Activated naive CD8-positive, alpha-beta T cell treated with anti-CD3 and anti-CD28 coated beads for 36 hours (primary cell): ENCODE results near the gene TMUB2. TPM values are rescaled to one million over a fixed set of nuclear protein-coding genes. Genes with fewer than 3 reads are reported as not detected.

Experiments used
- DNase-seq: peaks from one replicate; pipeline ENCODE4 v3.0.0; 2021
- H3K27ac Mint-ChIP-seq: one replicate; pipeline ENCODE4 v1.8.0; 2022; ENCODE audit warnings: mild to moderate bottlenecking, moderate library complexity, mixed read lengths
- H3K27me3 Mint-ChIP-seq: one replicate; pipeline ENCODE4 v1.8.0; 2022; ENCODE audit warnings: mild to moderate bottlenecking, mixed read lengths
- H3K36me3 Mint-ChIP-seq: one replicate; pipeline ENCODE4 v1.8.0; 2021; ENCODE audit warnings: mild to moderate bottlenecking, mixed read lengths
- H3K4me1 Mint-ChIP-seq: one replicate; pipeline ENCODE4 v1.8.0; 2021; ENCODE audit warnings: mixed read lengths
- H3K4me3 Mint-ChIP-seq: one replicate; pipeline ENCODE4 v1.8.0; 2022; ENCODE audit warnings: mild to moderate bottlenecking, moderate library complexity, mixed read lengths
- H3K9me3 Mint-ChIP-seq: one replicate; pipeline ENCODE4 v1.8.0; 2022; ENCODE audit warnings: mixed read lengths
- total RNA-seq, 2 experiments: library from RNA; stranded (reverse); gene quantifications; one replicate each; pipeline ENCODE4 v1.2.3, GENCODE V29; 2021

TMUB2 gene
- total RNA-seq, 2 experiments from 2014 or later, result 17.1 to 18.2 TPM

- H3K9me3 Mint-ChIP-seq, result no peaks in the 10 kb centered on the region
- H3K4me1 Mint-ChIP-seq, result peaks cover 12% of the 10 kb centered on the region
- H3K36me3 Mint-ChIP-seq, result no peaks in the 10 kb centered on the region
- H3K27me3 Mint-ChIP-seq, result no peaks in the 10 kb centered on the region
- H3K4me3 Mint-ChIP-seq, result no peak overlapping the region
- H3K27ac Mint-ChIP-seq, result no peak overlapping the region
- DNase-seq, result no peak
Observed at GRCh38 chr17:44170135-44170498, 16.7 kb upstream of the TMUB2 start.

DNA sequence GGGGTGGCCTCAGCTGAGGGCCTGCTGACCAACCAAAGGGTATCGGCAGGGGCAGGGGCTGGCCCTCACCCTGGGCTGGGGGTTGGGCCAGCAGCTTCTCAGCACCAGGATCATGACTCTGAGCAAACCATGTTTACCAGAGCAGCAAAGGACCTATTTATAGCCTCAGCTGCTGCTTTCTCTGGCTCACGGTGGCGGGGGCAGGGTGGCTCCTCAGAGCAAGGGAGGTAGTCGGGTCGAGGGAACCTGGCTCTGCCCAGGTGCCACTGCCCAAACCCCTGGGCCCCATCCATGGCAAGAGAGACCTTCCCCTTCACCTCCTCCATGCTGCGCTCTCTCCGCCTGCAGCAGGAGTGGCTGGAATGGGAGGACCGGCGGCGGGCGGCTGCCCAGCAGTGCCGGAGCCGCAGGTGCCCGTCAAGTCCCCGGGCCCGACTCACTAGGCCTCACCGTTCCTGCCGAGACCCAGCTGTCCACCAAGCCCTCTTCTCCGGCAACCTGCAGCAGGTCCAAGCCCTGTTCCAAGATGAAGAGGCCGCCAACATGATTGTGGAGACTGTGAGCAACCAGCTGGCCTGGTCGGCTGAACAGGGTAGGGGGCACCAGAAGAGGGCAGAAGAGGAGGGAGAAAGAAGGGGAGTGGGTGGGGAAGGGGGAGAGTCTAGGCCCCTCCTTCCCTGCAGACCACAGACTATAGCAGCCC, 16.1 kb upstream of the TMUB2 start, which contains the start of gene ASB16:
ASB16 (plus strand) TSS at position 206 of the 703 bp plus-strand sequence; CDS start at position 292, 86 bp downstream.
- H3K9me3 Mint-ChIP-seq, result no peaks in the 10 kb centered on the region
- no peak within 1 kb of the TSS for H3K4me3 Mint-ChIP-seq
- H3K27ac Mint-ChIP-seq, result no peak within 1 kb of the TSS
- no peaks in the 10 kb centered on the region for H3K27me3 Mint-ChIP-seq
- peaks cover 12% of the 10 kb centered on the region for H3K4me1 Mint-ChIP-seq
- DNase-seq, result no peak
- H3K36me3 Mint-ChIP-seq, result no peaks in the 10 kb centered on the region

DNA sequence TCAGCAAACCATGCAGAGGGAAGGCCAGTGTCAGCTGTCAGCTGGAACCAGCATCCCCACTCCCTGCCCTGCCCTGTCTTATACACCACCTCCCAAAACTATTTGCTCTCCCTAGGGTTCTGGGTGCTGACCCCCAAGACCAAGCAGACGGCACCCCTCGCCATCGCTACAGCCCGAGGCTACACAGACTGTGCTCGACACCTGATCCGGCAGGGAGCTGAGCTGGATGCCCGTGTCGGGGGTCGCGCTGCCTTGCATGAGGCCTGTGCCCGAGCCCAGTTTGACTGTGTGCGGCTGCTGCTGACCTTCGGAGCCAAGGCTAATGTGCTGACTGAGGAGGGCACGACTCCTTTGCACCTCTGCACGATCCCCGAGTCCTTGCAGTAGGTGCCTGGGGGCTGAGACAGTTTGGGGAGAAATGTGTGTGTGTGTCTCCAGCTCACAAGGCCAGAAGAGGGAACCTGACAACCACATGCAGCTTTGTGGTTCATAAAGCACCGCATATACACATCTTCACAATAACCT, 14.8 kb upstream of the TMUB2 start:
- H3K4me1 Mint-ChIP-seq, result peaks cover 12% of the 10 kb centered on the region
- no peaks in the 10 kb centered on the region for H3K9me3 Mint-ChIP-seq
- no peak overlapping the region for H3K4me3 Mint-ChIP-seq
- peak overlapping the region; percentile 22 for H3K27ac Mint-ChIP-seq
- no peaks in the 10 kb centered on the region for H3K36me3 Mint-ChIP-seq
- H3K27me3 Mint-ChIP-seq, result no peaks in the 10 kb centered on the region
- no peak for DNase-seq

GRCh38 chr17:44174427-44174826, 12.3 kb upstream of the TMUB2 start:
- Mint-ChIP-seq H3K27ac (no peak overlapping the region), H3K4me3 (no peak overlapping the region), H3K9me3 (no peaks in the 10 kb centered on the region), H3K4me1 (no peaks in the 10 kb centered on the region), H3K36me3 (peaks cover 9% of the 10 kb centered on the region), H3K27me3 (no peaks in the 10 kb centered on the region)
- no peak for DNase-seq

- no peak for DNase-seq
- no peak overlapping the region for H3K27ac Mint-ChIP-seq
- H3K36me3 Mint-ChIP-seq, result peaks cover 10% of the 10 kb centered on the region
- H3K27me3 Mint-ChIP-seq, result no peaks in the 10 kb centered on the region
- no peaks in the 10 kb centered on the region for H3K9me3 Mint-ChIP-seq
- H3K4me3 Mint-ChIP-seq, result no peak overlapping the region
- H3K4me1 Mint-ChIP-seq, result no peaks in the 10 kb centered on the region
Observed at GRCh38 chr17:44176257-44176656, 10.5 kb upstream of the TMUB2 start.

GRCh38 chr17:44176671-44177501, 9.9 kb upstream of the TMUB2 start:
- Mint-ChIP-seq H3K27me3 (no peaks in the 10 kb centered on the region), H3K27ac (no peak overlapping the region), H3K36me3 (peaks cover 12% of the 10 kb centered on the region)

DNA sequence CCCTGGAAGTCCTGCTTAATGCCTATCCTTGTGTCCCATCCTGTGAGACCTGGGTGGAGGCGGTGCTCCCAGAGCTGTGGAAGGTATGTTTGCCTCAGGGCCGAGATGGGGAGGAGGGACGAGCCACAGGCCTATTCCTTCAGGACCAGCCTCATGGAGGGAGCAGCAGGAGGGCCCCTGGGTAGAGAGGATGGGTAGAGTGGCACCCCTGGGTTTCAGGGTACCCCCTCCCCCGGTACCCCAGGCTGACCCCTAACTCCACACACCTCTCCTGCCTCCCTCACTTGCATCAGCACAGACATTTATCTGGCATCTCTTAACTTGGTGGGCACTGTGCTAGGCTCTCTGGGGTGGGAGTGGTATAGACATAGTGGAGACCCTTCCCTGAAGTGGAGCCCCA, 9.1 kb upstream of the TMUB2 start:
- H3K4me1 Mint-ChIP-seq, result peaks cover 5% of the 10 kb centered on the region
- no peak overlapping the region for H3K4me3 Mint-ChIP-seq
- peaks cover 14% of the 10 kb centered on the region for H3K36me3 Mint-ChIP-seq
- H3K27ac Mint-ChIP-seq, result no peak overlapping the region
- H3K27me3 Mint-ChIP-seq, result no peaks in the 10 kb centered on the region
- no peaks in the 10 kb centered on the region for H3K9me3 Mint-ChIP-seq
- DNase-seq, result no peak

More at GRCh38 chr17:44176671-44177501, 9.9 kb upstream of the TMUB2 start:
- H3K4me1 Mint-ChIP-seq, result peaks cover 3% of the 10 kb centered on the region
- H3K4me3 Mint-ChIP-seq, result no peak overlapping the region
- H3K9me3 Mint-ChIP-seq, result no peaks in the 10 kb centered on the region
- no peak for DNase-seq

- no peak for DNase-seq
- Mint-ChIP-seq H3K9me3 (no peaks in the 10 kb centered on the region), H3K4me3 (no peak overlapping the region), H3K36me3 (peaks cover 14% of the 10 kb centered on the region), H3K27ac (no peak overlapping the region), H3K27me3 (no peaks in the 10 kb centered on the region), H3K4me1 (peaks cover 7% of the 10 kb centered on the region)
Observed at GRCh38 chr17:44178133-44178532, 8.6 kb upstream of the TMUB2 start.

GRCh38 chr17:44183024-44183423, 3.7 kb upstream of the TMUB2 start:
- peaks cover 22% of the 10 kb centered on the region for H3K36me3 Mint-ChIP-seq
- peaks cover 28% of the 10 kb centered on the region for H3K4me1 Mint-ChIP-seq

GRCh38 chr17:44184212-44184810, 2.5 kb upstream of the TMUB2 start:
- peaks cover 16% of the 10 kb centered on the region for H3K36me3 Mint-ChIP-seq
- H3K4me1 Mint-ChIP-seq, result peaks cover 37% of the 10 kb centered on the region
- DNase-seq, result no peak
- peak overlapping the region; percentile 18 for H3K4me3 Mint-ChIP-seq
- no peaks in the 10 kb centered on the region for H3K9me3 Mint-ChIP-seq
- H3K27me3 Mint-ChIP-seq, result no peaks in the 10 kb centered on the region
- H3K27ac Mint-ChIP-seq, result peak overlapping the region; percentile 42

More at GRCh38 chr17:44183024-44183423, 3.7 kb upstream of the TMUB2 start:
- no peaks in the 10 kb centered on the region for H3K9me3 Mint-ChIP-seq
- DNase-seq, result no peak
- no peaks in the 10 kb centered on the region for H3K27me3 Mint-ChIP-seq
- no peak overlapping the region for H3K27ac Mint-ChIP-seq
- no peak overlapping the region for H3K4me3 Mint-ChIP-seq

GRCh38 chr17:44187131-44187899, 543 bp downstream of the TMUB2 start:
- Mint-ChIP-seq H3K36me3 (peaks cover 18% of the 10 kb centered on the region), H3K4me3 (peak overlapping the region; percentile 100), H3K4me1 (peaks cover 38% of the 10 kb centered on the region), H3K9me3 (no peaks in the 10 kb centered on the region), H3K27me3 (no peaks in the 10 kb centered on the region), H3K27ac (peak overlapping the region; percentile 99)
- no peak for DNase-seq

DNA sequence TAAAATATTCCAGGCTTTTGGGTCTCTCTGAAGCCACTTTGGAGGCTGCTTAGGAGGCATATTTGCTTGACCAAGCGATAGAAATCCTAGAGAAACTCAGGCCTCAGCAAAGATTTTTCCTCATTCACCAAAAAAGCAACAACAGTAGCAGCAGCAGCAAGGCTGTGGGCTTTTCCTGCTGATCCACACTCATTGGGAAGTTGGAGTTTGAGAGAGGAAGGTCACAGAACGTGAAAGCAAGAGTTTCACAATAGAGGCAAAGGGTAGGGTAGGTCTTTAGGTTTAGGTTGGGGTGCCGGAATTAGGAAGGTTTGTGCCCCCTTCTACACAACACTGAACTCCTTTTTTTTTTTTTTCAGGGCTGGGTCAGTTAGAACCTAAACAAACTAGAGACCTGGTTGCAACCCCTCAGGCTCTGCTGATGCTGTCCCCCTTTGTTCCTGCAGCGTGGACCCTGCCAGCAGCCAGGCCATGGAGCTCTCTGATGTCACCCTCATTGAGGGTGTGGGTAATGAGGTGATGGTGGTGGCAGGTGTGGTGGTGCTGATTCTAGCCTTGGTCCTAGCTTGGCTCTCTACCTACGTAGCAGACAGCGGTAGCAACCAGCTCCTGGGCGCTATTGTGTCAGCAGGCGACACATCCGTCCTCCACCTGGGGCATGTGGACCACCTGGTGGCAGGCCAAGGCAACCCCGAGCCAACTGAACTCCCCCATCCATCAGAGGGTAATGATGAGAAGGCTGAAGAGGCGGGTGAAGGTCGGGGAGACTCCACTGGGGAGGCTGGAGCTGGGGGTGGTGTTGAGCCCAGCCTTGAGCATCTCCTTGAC, 2.0 kb downstream of the TMUB2 start:
- Mint-ChIP-seq H3K4me1 (peaks cover 32% of the 10 kb centered on the region), H3K4me3 (peak overlapping the region; percentile 100), H3K27ac (peak overlapping the region; percentile 99), H3K9me3 (no peaks in the 10 kb centered on the region), H3K27me3 (no peaks in the 10 kb centered on the region), H3K36me3 (peaks cover 20% of the 10 kb centered on the region)
- no peak for DNase-seq

GRCh38 chr17:44190481-44190880, 3.7 kb downstream of the TMUB2 start:
- H3K4me1 Mint-ChIP-seq, result peaks cover 21% of the 10 kb centered on the region
- no peak overlapping the region for H3K4me3 Mint-ChIP-seq
- H3K27ac Mint-ChIP-seq, result peak overlapping the region; percentile 63
- no peak for DNase-seq
- H3K27me3 Mint-ChIP-seq, result no peaks in the 10 kb centered on the region
- H3K36me3 Mint-ChIP-seq, result peaks cover 18% of the 10 kb centered on the region
- no peaks in the 10 kb centered on the region for H3K9me3 Mint-ChIP-seq

- DNase-seq, result no peak
- Mint-ChIP-seq H3K36me3 (peaks cover 14% of the 10 kb centered on the region), H3K4me3 (no peak overlapping the region), H3K27me3 (no peaks in the 10 kb centered on the region), H3K9me3 (no peaks in the 10 kb centered on the region), H3K27ac (peak overlapping the region; percentile 47), H3K4me1 (peaks cover 21% of the 10 kb centered on the region)
Observed at GRCh38 chr17:44191369-44191768, 4.6 kb downstream of the TMUB2 start.
